ENCODE measurements around the gene FFAR4. TPM values are rescaled to one million over a fixed set of nuclear protein-coding genes. Genes with fewer than 3 reads are reported as not detected.
A peak's percentile ranks its signal among the peaks of the same experiment; 100 is the strongest.
"Not testable (repeated sequence)": the region's sequence is repeated elsewhere in the genome, so short reads cannot be mapped to it uniquely, and the experiment has no call there.

FFAR4 gene
- total RNA-seq (ENCODE audit: low replicate concordance) = 0.04 and 0.06 TPM in 2 replicates

DNA sequence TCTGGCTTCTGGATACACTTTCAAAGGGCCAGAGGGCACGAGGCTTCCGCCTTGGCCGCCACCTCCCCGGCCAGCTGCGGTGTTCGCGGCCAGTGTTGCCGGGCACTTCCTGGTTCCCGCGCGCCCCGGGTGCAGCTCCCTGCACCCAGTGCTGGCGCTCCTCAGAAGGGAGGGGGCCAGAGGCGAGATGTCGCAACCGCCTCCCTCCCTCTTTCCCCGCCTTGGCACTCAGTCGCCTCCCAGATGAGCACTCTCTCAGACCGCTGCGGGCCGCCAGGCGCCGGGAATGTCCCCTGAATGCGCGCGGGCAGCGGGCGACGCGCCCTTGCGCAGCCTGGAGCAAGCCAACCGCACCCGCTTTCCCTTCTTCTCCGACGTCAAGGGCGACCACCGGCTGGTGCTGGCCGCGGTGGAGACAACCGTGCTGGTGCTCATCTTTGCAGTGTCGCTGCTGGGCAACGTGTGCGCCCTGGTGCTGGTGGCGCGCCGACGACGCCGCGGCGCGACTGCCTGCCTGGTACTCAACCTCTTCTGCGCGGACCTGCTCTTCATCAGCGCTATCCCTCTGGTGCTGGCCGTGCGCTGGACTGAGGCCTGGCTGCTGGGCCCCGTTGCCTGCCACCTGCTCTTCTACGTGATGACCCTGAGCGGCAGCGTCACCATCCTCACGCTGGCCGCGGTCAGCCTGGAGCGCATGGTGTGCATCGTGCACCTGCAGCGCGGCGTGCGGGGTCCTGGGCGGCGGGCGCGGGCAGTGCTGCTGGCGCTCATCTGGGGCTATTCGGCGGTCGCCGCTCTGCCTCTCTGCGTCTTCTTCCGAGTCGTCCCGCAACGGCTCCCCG is at the start of gene FFAR4:
Gene FFAR4, plus strand, starts transcription at position 231 of the 842 bp plus-strand sequence. Its CDS starts 56 bp downstream, at position 287.
- Mint-ChIP-seq H3K4me1 (peaks cover 27% of the 10 kb centered on the region), H3K4me3 (peak within 1 kb of the TSS; percentile 83), H3K27ac (no peak within 1 kb of the TSS), H3K27me3 (ENCODE audit: insufficient read depth, low read depth) (peaks cover 57% of the 10 kb centered on the region), H3K36me3 (no peaks in the 10 kb centered on the region), H3K9me3 (no peaks in the 10 kb centered on the region)
- no peaks in the 10 kb centered on the region for H3K79me2 ChIP-seq (ENCODE audit: low read depth)
- peaks cover 76% of the 10 kb centered on the region for H3K27me3 ChIP-seq
- TF ChIP-seq, protein P1, sequence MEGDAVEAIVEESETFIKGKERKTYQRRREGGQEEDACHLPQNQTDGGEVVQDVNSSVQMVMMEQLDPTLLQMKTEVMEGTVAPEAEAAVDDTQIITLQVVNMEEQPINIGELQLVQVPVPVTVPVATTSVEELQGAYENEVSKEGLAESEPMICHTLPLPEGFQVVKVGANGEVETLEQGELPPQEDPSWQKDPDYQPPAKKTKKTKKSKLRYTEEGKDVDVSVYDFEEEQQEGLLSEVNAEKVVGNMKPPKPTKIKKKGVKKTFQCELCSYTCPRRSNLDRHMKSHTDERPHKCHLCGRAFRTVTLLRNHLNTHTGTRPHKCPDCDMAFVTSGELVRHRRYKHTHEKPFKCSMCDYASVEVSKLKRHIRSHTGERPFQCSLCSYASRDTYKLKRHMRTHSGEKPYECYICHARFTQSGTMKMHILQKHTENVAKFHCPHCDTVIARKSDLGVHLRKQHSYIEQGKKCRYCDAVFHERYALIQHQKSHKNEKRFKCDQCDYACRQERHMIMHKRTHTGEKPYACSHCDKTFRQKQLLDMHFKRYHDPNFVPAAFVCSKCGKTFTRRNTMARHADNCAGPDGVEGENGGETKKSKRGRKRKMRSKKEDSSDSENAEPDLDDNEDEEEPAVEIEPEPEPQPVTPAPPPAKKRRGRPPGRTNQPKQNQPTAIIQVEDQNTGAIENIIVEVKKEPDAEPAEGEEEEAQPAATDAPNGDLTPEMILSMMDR (IDR thresholded peaks at IDR 0.05) = no peak
- TF ChIP-seq EZH2phosphoT487 (IDR thresholded peaks at IDR 0.05) = peak; percentile 87
- TF ChIP-seq EZH2 (IDR thresholded peaks at IDR 0.05) = peak; percentile 97
- H3K4me2 ChIP-seq = peak within 1 kb of the TSS; percentile 87
- peaks cover 17% of the 10 kb centered on the region for H3F3A ChIP-seq (ENCODE audit: low read depth)
- no peaks in the 10 kb centered on the region for H3K9me3 ChIP-seq (ENCODE audit: low read depth)
- DNase-seq (ENCODE audit: low spot score) = peak; percentile 69
- no peak within 1 kb of the TSS for H3K27ac ChIP-seq
- peaks cover 11% of the 10 kb centered on the region for H4K20me1 ChIP-seq (ENCODE audit: low read depth)
- no peaks in the 10 kb centered on the region for H3K36me3 ChIP-seq
- peak within 1 kb of the TSS; percentile 52 for H3K4me3 ChIP-seq
- peak within 1 kb of the TSS; percentile 70 for H2AFZ ChIP-seq (replicated peaks)
- H3K4me1 ChIP-seq = peaks cover 25% of the 10 kb centered on the region
- no peak within 1 kb of the TSS for H3K9ac ChIP-seq

DNA sequence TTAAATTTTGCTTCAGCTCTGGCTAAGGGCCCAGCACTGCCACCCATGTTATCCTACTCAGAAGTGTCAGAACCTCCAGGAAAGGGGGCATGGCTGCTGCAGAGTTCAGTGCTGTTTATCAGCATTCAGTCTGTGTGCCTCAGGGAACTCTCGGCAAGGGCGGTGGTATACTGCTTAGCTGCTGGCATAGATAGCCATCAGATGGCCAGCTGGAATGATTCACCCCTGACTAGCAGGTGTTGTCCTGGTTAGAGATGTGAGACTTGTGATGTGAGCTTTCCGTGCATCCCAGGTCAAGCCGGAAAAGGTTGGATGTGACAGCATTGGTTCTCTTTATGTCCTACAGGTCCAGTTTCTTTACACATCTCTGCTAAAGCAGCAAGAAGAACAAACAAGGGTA is 47.9 kb upstream of the FFAR4 start:
- peaks cover 3% of the 10 kb centered on the region for H3K9me3 ChIP-seq (ENCODE audit: low read depth)
- peaks cover 24% of the 10 kb centered on the region for H3K9me3 Mint-ChIP-seq
- H3F3A ChIP-seq (ENCODE audit: low read depth) = no peaks in the 10 kb centered on the region
- H2AFZ ChIP-seq (replicated peaks) = no peak overlapping the region
- TF ChIP-seq, protein P1 (IDR thresholded peaks at IDR 0.05) = no peak
- TF ChIP-seq EZH2 (IDR thresholded peaks at IDR 0.05) (no peak), EZH2phosphoT487 (IDR thresholded peaks at IDR 0.05) (no peak)
- H3K4me1 Mint-ChIP-seq = no peaks in the 10 kb centered on the region
- H3K27me3 Mint-ChIP-seq (ENCODE audit: insufficient read depth, low read depth) = no peaks in the 10 kb centered on the region
- no peak for DNase-seq (ENCODE audit: low spot score)
- no peak overlapping the region for H3K4me3 ChIP-seq
- no peaks in the 10 kb centered on the region for H4K20me1 ChIP-seq (ENCODE audit: low read depth)
- H3K4me1 ChIP-seq = no peaks in the 10 kb centered on the region
- no peaks in the 10 kb centered on the region for H3K79me2 ChIP-seq (ENCODE audit: low read depth)
- no peaks in the 10 kb centered on the region for H3K27me3 ChIP-seq
- H3K4me2 ChIP-seq = no peak overlapping the region
- H3K36me3 ChIP-seq = peaks cover 40% of the 10 kb centered on the region
- H3K9ac ChIP-seq = no peak overlapping the region
- no peak overlapping the region for H3K27ac Mint-ChIP-seq
- no peak overlapping the region for H3K4me3 Mint-ChIP-seq
- H3K27ac ChIP-seq = no peak overlapping the region
- peaks cover 66% of the 10 kb centered on the region for H3K36me3 Mint-ChIP-seq

DNA sequence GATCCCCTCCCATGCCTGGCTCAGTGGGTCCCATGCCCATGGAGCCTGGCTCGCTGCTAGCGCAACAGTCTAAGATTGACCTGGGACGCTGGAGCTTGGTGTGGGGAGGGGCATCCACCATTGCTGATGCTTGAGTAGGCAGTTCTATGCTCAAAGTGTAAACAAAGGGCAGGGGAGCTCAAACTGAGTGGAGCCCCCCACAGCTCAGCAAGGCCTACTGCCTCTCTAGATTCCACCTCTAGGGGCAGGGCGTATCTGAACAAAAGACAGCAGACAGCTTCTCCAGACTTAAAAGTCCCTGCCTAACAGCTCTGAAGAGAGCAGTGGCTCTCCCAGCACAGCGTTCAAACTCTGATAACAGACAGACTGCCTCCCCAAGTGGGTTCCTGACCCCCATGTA is 31.2 kb upstream of the FFAR4 start:
- no peaks in the 10 kb centered on the region for H3K79me2 ChIP-seq (ENCODE audit: low read depth)
- no peaks in the 10 kb centered on the region for H3K4me1 ChIP-seq
- H3K4me3 Mint-ChIP-seq = no peak overlapping the region
- H3K27ac Mint-ChIP-seq = no peak overlapping the region
- H3K4me1 Mint-ChIP-seq = no peaks in the 10 kb centered on the region
- no peak overlapping the region for H3K9ac ChIP-seq
- peak; percentile 17 for DNase-seq (ENCODE audit: low spot score)
- no peaks in the 10 kb centered on the region for H3K9me3 Mint-ChIP-seq
- no peaks in the 10 kb centered on the region for H3K9me3 ChIP-seq (ENCODE audit: low read depth)
- H3K36me3 ChIP-seq = no peaks in the 10 kb centered on the region
- peaks cover 2% of the 10 kb centered on the region for H3K36me3 Mint-ChIP-seq
- H3K27me3 Mint-ChIP-seq (ENCODE audit: insufficient read depth, low read depth) = no peaks in the 10 kb centered on the region
- no peak for TF ChIP-seq EZH2 (IDR thresholded peaks at IDR 0.05)
- TF ChIP-seq, protein P1 (IDR thresholded peaks at IDR 0.05) = peak; percentile 35
- TF ChIP-seq EZH2phosphoT487 (IDR thresholded peaks at IDR 0.05) = no peak
- no peaks in the 10 kb centered on the region for H4K20me1 ChIP-seq (ENCODE audit: low read depth)
- no peak overlapping the region for H3K27ac ChIP-seq
- peak overlapping the region; percentile 79 for H2AFZ ChIP-seq (replicated peaks)
- no peak overlapping the region for H3K4me2 ChIP-seq
- no peaks in the 10 kb centered on the region for H3K27me3 ChIP-seq
- no peaks in the 10 kb centered on the region for H3F3A ChIP-seq (ENCODE audit: low read depth)
- H3K4me3 ChIP-seq = no peak overlapping the region

DNA sequence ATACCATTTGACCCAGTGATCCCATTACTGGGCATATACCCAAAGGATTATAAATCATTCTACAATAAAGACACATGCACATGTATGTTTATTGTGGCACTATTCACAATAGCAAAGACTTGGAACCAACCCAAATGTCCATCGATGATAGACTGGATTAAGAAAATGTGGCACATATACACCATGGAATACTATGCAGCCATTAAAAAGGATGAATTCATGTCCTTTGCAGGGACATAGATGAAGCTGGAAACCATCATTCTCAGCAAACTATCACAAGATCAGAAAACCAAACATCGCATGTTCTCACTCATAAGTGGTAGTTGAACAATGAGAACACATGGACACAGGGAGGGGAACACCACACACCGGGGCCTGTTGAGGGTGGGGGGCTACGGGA is 25.6 kb upstream of the FFAR4 start:
- not testable (repeated sequence) for H3K27me3 Mint-ChIP-seq (ENCODE audit: insufficient read depth, low read depth); H3K4me3 Mint-ChIP-seq; H3K27me3 ChIP-seq; H3K4me2 ChIP-seq; H4K20me1 ChIP-seq (ENCODE audit: low read depth); H3K9me3 ChIP-seq (ENCODE audit: low read depth); H3K79me2 ChIP-seq (ENCODE audit: low read depth); H3K4me1 ChIP-seq; H3K4me3 ChIP-seq; H3K27ac Mint-ChIP-seq; H3K4me1 Mint-ChIP-seq; H2AFZ ChIP-seq (replicated peaks); H3F3A ChIP-seq (ENCODE audit: low read depth); H3K36me3 ChIP-seq; DNase-seq (ENCODE audit: low spot score); H3K36me3 Mint-ChIP-seq; H3K27ac ChIP-seq; H3K9ac ChIP-seq; H3K9me3 Mint-ChIP-seq
